ENCODE data around the gene MDM2.

DNA sequence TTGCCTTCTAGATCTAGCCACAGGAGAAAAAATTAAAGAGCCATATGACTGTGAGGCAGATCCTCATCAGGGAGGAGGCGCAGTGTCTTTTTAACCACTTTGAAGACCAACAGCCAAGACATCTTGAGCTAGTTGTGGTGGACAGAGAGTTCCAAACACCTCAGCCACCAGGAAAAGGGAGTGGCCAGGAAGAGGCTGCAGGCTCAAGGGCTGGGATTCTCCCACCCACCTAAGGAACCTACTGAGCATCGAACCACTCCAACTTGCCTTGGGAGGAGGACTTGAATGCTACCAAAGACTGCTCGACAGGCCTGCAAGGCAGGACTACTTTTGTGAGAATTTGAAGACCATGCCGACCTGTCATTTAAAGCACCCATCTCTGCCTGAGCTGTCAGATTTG, 14.5 kb upstream of the MDM2 start:
- TF ChIP-seq, protein P1, sequence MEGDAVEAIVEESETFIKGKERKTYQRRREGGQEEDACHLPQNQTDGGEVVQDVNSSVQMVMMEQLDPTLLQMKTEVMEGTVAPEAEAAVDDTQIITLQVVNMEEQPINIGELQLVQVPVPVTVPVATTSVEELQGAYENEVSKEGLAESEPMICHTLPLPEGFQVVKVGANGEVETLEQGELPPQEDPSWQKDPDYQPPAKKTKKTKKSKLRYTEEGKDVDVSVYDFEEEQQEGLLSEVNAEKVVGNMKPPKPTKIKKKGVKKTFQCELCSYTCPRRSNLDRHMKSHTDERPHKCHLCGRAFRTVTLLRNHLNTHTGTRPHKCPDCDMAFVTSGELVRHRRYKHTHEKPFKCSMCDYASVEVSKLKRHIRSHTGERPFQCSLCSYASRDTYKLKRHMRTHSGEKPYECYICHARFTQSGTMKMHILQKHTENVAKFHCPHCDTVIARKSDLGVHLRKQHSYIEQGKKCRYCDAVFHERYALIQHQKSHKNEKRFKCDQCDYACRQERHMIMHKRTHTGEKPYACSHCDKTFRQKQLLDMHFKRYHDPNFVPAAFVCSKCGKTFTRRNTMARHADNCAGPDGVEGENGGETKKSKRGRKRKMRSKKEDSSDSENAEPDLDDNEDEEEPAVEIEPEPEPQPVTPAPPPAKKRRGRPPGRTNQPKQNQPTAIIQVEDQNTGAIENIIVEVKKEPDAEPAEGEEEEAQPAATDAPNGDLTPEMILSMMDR (IDR thresholded peaks at IDR 0.05; ENCODE audit: low read depth, low read length, poor library complexity, severe bottlenecking), result no peak
- TF ChIP-seq EZH2phosphoT487 (IDR thresholded peaks at IDR 0.05; ENCODE audit: borderline replicate concordance, low read length), result no peak
